DMS53 treated with DMSO at 0.1 percent for 48 hours (cell line): Measurements from ENCODE around the gene TIMP1.

ENCODE experiments used
- DNase-seq: peaks from one replicate; lab custom pipeline; 2025; ENCODE audit not compliant: unreplicated experiment; lab: John Stamatoyannopoulos, UW

The TIMP1 gene

DNA sequence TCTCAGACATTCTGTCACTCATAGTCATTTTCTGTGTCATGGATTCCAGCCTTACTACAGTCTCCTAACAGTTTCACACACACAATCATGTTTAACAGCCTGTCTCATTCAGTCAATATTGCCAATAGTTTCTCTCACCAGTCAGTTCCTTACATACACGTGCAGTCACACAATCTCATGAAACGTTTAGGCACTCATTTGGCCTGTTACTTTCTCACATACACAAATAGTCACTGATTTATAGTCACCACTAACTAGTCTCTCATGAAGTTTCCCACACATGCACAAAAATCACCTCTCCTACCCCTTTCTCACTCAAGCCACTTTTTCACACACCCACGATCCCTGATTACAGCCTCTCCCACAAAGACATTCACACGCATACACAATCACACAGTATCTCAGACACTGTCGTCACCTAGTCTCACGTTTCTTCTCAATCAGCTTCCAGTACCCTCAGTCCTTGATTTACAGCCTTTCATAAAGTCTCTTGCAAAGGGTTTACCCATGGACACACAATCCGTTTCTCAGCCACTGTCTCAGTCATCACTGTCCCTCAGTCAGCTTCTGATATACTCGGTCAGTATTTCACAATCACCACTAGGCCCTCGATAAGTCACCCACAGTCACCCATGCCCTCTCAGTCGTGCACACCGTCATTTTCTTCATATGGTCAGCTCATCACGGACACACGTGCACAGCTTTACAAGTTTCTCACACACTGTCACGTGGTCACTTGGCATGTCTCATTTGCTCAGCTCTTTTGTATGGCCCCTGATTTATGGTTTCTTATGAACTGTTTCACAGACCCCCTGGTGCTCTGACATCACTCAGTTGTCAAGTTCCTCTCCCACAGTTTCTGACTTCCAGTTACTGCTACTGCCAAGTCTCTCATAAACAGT, 51.7 kb downstream of the TIMP1 start:
- DNase-seq, result no peak

GRCh38 chrX:47634871-47635575, 52.8 kb downstream of the TIMP1 start:
- no peak for DNase-seq
